OCI-LY1 (cell line): ENCODE results near the gene ADK.

ENCODE experiments used
- H2AFZ ChIP-seq: fragments of 200-600 bp; sonication (generic), shearing (Covaris generic); 2 replicates; pipeline ENCODE4 v1.6.0; 2014; ENCODE audit warnings: antibody characterized with exemption, mild to moderate bottlenecking, low read length
- H3F3A ChIP-seq: fragments of 200-600 bp; sonication (generic), shearing (Covaris generic); 2 replicates; pipeline ENCODE4 v1.6.0; 2014; ENCODE audit warnings: mild to moderate bottlenecking, antibody characterized with exemption, low read length, moderate library complexity; ENCODE audit not compliant: insufficient read depth
- H3K27ac ChIP-seq: fragments of 200-600 bp; sonication (generic); 2 replicates; pipeline ENCODE4 v1.5.1; 2014; ENCODE audit warnings: low read length, mixed run types, mild to moderate bottlenecking, low read depth; ENCODE audit not compliant: poor library complexity, severe bottlenecking
- H3K27me3 ChIP-seq: fragments of 200-600 bp; sonication (generic); 2 replicates; pipeline ENCODE4 v1.6.0; 2014; ENCODE audit warnings: antibody characterized with exemption, mild to moderate bottlenecking, low read length, moderate library complexity; ENCODE audit not compliant: insufficient read depth
- H3K36me3 ChIP-seq: fragments of 200-600 bp; sonication (generic); 2 replicates; pipeline ENCODE4 v1.6.1; 2014; ENCODE audit warnings: mild to moderate bottlenecking, antibody characterized with exemption, low read length, moderate library complexity, mixed read lengths; ENCODE audit not compliant: insufficient read depth
- H3K4me1 ChIP-seq: fragments of 200-600 bp; sonication (generic); 2 replicates; pipeline ENCODE4 v1.5.1; 2014; ENCODE audit warnings: mild to moderate bottlenecking, low read length, moderate library complexity; ENCODE audit not compliant: insufficient read depth, severe bottlenecking
- H3K4me2 ChIP-seq: fragments of 200-600 bp; sonication (generic), shearing (Covaris generic); 2 replicates; pipeline ENCODE4 v1.6.1; 2014; ENCODE audit warnings: low read length
- H3K4me3 ChIP-seq: fragments of 200-600 bp; sonication (generic); 2 replicates; pipeline ENCODE4 v1.5.1; 2014; ENCODE audit warnings: low read length, low read depth, mild to moderate bottlenecking, mixed read lengths; ENCODE audit not compliant: poor library complexity, severe bottlenecking
- H3K79me2 ChIP-seq: fragments of 200-600 bp; shearing (Covaris generic); 2 replicates; pipeline ENCODE4 v1.6.1; 2016; ENCODE audit warnings: mixed run types, low read length, mixed read lengths; ENCODE audit not compliant: insufficient read depth
- H3K9ac ChIP-seq: fragments of 200-600 bp; sonication (generic), shearing (Covaris generic); 2 replicates; pipeline ENCODE4 v1.6.1; 2014; ENCODE audit warnings: mild to moderate bottlenecking, low read length, mixed read lengths
- H3K9me2 ChIP-seq: fragments of 200-600 bp; sonication (generic), shearing (Covaris generic); 2 replicates; pipeline ENCODE4 v1.6.1; 2014; ENCODE audit warnings: low read depth, mild to moderate bottlenecking, low read length, mixed read lengths
- H3K9me3 ChIP-seq: fragments of 200-600 bp; shearing (Covaris generic); 2 replicates; pipeline ENCODE4 v1.6.1; 2014; ENCODE audit warnings: low read length, mixed read lengths
- H4K20me1 ChIP-seq: fragments of 200-600 bp; sonication (generic), shearing (Covaris generic); 2 replicates; pipeline ENCODE4 v1.6.0; 2016; ENCODE audit warnings: mild to moderate bottlenecking, low read length; ENCODE audit not compliant: insufficient read depth
- EZH2 ChIP-seq: fragments of 200-600 bp; sonication (generic), shearing (Covaris generic); IDR thresholded peaks from 2 replicates; pipeline ENCODE4 v1.8.0; 2017; ENCODE audit warnings: borderline replicate concordance, mixed run types, mild to moderate bottlenecking, antibody characterized with exemption, low read length, moderate library complexity, mixed read lengths
- TF ChIP-seq, protein P1 (sequence below): fragments of 200-600 bp; sonication (generic), shearing (Covaris generic); IDR thresholded peaks from 2 replicates; pipeline ENCODE4 v1.5.1; 2017; ENCODE audit warnings: mild to moderate bottlenecking, antibody characterized with exemption, low read length, moderate library complexity, mixed read lengths

Gene ADK

DNA sequence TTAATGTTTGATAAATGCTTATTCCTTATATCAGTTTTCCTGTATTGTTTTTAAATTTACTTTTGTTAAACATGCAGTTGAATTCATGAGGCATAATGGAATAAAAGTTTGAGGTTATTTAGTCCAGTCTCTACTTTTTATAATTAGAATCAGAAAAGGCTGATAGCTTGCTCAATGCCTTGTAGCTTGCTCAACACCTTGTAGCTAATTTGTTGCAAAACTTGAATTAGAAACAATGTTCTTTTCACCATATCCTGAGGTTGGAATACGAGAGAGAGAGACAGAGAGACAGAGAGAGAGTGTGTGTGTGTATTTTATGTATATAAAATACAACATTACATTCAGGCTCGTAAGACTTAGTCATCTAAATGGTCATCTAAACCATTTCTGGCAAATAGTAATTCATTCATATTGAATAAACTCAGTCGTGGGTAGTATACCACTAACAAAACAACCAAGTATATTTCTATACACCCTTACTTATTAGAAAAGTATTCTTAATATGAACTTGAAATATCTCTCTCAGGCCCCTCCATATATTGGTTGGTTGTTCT lies 243.5 kb downstream of the ADK start:
- Histone ChIP-seq H3K4me3 (no peak overlapping the region), H3K9me2 (no peaks in the 10 kb centered on the region), H2AFZ (no peak overlapping the region), H3K9ac (no peak overlapping the region), H4K20me1 (no peaks in the 10 kb centered on the region), H3K4me1 (no peaks in the 10 kb centered on the region), H3K27me3 (no peaks in the 10 kb centered on the region), H3K4me2 (no peak overlapping the region), H3K79me2 (no peaks in the 10 kb centered on the region), H3F3A (no peaks in the 10 kb centered on the region), H3K36me3 (peaks cover 24% of the 10 kb centered on the region), H3K27ac (no peak overlapping the region), H3K9me3 (no peaks in the 10 kb centered on the region)
- no peak for TF ChIP-seq EZH2
- TF ChIP-seq, protein P1, sequence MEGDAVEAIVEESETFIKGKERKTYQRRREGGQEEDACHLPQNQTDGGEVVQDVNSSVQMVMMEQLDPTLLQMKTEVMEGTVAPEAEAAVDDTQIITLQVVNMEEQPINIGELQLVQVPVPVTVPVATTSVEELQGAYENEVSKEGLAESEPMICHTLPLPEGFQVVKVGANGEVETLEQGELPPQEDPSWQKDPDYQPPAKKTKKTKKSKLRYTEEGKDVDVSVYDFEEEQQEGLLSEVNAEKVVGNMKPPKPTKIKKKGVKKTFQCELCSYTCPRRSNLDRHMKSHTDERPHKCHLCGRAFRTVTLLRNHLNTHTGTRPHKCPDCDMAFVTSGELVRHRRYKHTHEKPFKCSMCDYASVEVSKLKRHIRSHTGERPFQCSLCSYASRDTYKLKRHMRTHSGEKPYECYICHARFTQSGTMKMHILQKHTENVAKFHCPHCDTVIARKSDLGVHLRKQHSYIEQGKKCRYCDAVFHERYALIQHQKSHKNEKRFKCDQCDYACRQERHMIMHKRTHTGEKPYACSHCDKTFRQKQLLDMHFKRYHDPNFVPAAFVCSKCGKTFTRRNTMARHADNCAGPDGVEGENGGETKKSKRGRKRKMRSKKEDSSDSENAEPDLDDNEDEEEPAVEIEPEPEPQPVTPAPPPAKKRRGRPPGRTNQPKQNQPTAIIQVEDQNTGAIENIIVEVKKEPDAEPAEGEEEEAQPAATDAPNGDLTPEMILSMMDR: no peak

DNA sequence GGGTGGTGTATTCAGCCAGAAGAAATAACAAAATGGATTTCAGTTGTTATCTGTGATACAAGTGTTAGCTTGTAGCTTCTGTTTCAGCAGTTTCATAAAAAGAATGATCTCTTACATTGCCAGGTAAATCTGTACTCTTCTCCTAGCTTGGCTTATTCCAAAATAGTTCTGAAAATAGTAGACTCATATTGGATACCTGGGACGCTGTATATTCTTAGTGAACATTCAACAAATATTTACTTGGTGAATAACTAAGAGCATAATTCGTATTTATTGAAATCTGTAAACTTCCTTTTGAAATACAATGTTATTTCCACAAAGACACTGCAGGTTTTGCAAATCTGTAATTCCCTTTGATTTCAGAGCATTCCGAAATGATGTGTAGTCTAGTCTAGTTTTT lies 249.2 kb downstream of the ADK start:
- Histone ChIP-seq H4K20me1 (no peaks in the 10 kb centered on the region), H3K9me2 (no peaks in the 10 kb centered on the region), H3K9me3 (0 out of 2 replicates have a peak, but pooled peaks cover 3% of the 10 kb centered on the region), H3K4me1 (no peaks in the 10 kb centered on the region), H3K36me3 (peaks cover 18% of the 10 kb centered on the region), H3F3A (no peaks in the 10 kb centered on the region), H3K27ac (no peak overlapping the region), H2AFZ (no peak overlapping the region), H3K4me3 (no peak overlapping the region), H3K9ac (no peak overlapping the region), H3K79me2 (no peaks in the 10 kb centered on the region), H3K4me2 (no peak overlapping the region), H3K27me3 (no peaks in the 10 kb centered on the region)
- TF ChIP-seq, protein P1: no peak
- no peak for TF ChIP-seq EZH2

DNA sequence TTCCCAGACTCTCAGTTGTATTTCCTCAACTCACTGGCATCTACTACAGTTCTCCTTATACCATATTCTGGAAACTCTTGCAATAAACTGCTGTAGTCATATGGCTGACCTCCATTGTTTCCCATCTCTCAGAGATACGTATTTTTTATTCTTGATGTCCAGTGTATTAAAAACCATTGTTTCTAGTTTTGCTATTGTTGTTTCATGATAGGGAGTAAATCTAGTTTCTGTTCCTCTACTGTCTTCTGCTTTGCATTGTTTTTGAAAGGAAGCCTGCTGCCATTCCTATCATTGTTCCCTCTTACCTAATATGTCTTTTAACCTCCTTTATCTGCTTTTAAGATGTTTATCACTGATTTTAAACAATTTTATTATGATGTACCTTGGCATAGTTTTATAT lies 255.0 kb downstream of the ADK start:
- H3K4me1 ChIP-seq: no peaks in the 10 kb centered on the region
- no peak overlapping the region for H3K4me2 ChIP-seq
- H3F3A ChIP-seq: no peaks in the 10 kb centered on the region
- no peaks in the 10 kb centered on the region for H3K79me2 ChIP-seq
- no peaks in the 10 kb centered on the region for H4K20me1 ChIP-seq
- no peak overlapping the region for H3K27ac ChIP-seq
- no peaks in the 10 kb centered on the region for H3K27me3 ChIP-seq
- H3K4me3 ChIP-seq: no peak overlapping the region
- H3K9ac ChIP-seq: no peak overlapping the region
- TF ChIP-seq EZH2: no peak
- TF ChIP-seq, protein P1: no peak
- H2AFZ ChIP-seq: no peak overlapping the region
- peaks cover 7% of the 10 kb centered on the region; the same call in 1 of the 2 replicates for H3K9me3 ChIP-seq
- no peaks in the 10 kb centered on the region for H3K9me2 ChIP-seq
- peaks cover 32% of the 10 kb centered on the region for H3K36me3 ChIP-seq
